ENCODE data around the gene CHST4.

DNA sequence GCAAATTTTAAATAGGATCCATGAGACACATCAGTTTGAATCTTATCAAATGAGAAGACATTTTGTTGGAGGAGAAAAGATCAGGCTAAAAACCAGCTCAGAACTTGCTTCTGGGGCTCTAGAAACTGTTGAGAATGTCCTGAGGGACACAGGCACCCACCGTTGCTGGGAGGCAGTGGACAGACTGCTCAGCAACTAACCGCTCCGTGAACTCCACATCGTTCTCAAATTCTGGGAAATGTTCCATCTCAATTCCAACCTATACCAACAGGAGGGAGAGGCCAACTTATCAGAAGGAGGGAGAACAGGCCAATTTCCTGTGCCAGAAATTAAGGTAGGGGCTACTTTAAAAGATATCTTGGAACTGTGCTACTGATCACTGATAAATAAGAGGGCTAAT lies 42.3 kb downstream of the CHST4 start:
- TF ChIP-seq, protein P1, sequence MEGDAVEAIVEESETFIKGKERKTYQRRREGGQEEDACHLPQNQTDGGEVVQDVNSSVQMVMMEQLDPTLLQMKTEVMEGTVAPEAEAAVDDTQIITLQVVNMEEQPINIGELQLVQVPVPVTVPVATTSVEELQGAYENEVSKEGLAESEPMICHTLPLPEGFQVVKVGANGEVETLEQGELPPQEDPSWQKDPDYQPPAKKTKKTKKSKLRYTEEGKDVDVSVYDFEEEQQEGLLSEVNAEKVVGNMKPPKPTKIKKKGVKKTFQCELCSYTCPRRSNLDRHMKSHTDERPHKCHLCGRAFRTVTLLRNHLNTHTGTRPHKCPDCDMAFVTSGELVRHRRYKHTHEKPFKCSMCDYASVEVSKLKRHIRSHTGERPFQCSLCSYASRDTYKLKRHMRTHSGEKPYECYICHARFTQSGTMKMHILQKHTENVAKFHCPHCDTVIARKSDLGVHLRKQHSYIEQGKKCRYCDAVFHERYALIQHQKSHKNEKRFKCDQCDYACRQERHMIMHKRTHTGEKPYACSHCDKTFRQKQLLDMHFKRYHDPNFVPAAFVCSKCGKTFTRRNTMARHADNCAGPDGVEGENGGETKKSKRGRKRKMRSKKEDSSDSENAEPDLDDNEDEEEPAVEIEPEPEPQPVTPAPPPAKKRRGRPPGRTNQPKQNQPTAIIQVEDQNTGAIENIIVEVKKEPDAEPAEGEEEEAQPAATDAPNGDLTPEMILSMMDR (IDR thresholded peaks at IDR 0.05; ENCODE audit: low read depth, low read length, poor library complexity, severe bottlenecking): no peak
- TF ChIP-seq EZH2phosphoT487 (IDR thresholded peaks at IDR 0.05; ENCODE audit: borderline replicate concordance, low read length): no peak
